ENCODE results near the gene SDHA.
"Not testable (repeated sequence)": the region's sequence is repeated elsewhere in the genome, so short reads cannot be mapped to it uniquely, and the experiment has no call there.

- TF ChIP-seq POLR2A, CTCF (IDR thresholded peaks at IDR 0.05): not testable (repeated sequence)
These were observed 15.3 kb downstream of the SDHA start for GRCh38 chr5:233426-233825.
